ENCODE data around the gene NPDC1. TPM values are rescaled to one million over a fixed set of nuclear protein-coding genes. Genes with fewer than 3 reads are reported as not detected.

The NPDC1 gene
- total and polyA plus RNA-seq, 11 donors, result 38.4 to 114 (median 55.1) TPM

- Histone ChIP-seq H3K36me3 (peaks cover 0 to 35% (median 30%) of the 10 kb centered on the region in 9 donors), H3K27me3 (no peaks in the 10 kb centered on the region), H3K9me3 (no peaks in the 10 kb centered on the region), H3K4me3 (peak overlapping the region; percentile 56 to 94 (median 78)), H3K4me1 (peaks cover 0 to 31% (median 21%) of the 10 kb centered on the region in 12 donors), H3K27ac (peak overlapping the region; percentile 70 to 97 (median 96))
- DNase-seq, result peak in 1 of 5 donors; percentile 47
- WGBS, 4 donors, result 11 to 23% (median 16%) methylated on average over 13 to 22 of the region's 22 CpGs
- no peak for ATAC-seq
- TF ChIP-seq POLR2A (IDR thresholded peaks at IDR 0.05), result no peak
- TF ChIP-seq, protein P1, sequence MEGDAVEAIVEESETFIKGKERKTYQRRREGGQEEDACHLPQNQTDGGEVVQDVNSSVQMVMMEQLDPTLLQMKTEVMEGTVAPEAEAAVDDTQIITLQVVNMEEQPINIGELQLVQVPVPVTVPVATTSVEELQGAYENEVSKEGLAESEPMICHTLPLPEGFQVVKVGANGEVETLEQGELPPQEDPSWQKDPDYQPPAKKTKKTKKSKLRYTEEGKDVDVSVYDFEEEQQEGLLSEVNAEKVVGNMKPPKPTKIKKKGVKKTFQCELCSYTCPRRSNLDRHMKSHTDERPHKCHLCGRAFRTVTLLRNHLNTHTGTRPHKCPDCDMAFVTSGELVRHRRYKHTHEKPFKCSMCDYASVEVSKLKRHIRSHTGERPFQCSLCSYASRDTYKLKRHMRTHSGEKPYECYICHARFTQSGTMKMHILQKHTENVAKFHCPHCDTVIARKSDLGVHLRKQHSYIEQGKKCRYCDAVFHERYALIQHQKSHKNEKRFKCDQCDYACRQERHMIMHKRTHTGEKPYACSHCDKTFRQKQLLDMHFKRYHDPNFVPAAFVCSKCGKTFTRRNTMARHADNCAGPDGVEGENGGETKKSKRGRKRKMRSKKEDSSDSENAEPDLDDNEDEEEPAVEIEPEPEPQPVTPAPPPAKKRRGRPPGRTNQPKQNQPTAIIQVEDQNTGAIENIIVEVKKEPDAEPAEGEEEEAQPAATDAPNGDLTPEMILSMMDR (IDR thresholded peaks at IDR 0.05), result no peak
- intact Hi-C loops (cut with DNase I), result no loop called here
Observed at GRCh38 chr9:137087409-137087925, 41.5 kb upstream of the NPDC1 start.

DNA sequence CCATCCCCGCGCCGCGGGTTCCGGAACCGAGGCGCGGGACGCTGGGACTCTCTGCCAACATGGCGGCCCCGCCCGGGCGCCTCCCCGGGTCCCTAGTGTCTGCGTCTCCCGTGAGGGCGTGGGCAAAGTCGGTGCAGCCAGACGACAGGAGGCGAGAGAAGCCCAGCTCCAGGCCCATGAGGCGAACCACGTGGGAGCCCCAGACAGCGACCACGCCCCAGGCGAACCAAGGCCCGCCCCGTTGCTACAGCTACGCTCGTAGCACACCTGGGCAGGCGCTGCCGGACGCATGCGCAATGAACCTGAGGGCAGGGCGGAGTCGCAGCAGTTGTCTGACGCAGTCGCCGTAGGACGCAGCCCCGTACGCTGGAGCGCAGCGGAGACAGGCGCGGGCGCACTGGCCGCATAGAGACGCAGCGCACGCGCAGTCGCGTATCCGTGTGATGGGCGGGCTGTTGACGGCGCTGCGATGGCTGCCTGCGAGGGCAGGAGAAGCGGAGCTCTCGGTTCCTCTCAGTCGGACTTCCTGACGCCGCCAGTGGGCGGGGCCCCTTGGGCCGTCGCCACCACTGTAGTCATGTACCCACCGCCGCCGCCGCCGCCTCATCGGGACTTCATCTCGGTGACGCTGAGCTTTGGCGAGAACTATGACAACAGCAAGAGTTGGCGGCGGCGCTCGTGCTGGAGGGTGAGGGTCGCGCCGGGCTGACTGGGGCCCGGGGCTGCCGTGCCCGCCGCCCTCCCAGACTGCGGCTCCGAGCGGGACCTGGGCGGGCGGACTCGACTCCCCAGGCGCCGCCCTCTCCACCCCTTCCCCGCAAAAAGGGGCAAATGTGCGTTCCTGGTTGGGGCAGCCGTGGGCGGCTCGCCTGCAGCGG lies 40.8 kb upstream of the NPDC1 start, which contains the start of gene MAN1B1:
Gene MAN1B1 (plus strand): TSS at position 455 of the 878 bp plus-strand sequence. CDS start 15 bp downstream, at position 470.
- Histone ChIP-seq H3K27me3 (no peaks in the 10 kb centered on the region), H3K9me3 (no peaks in the 10 kb centered on the region), H3K36me3 (peaks cover 0 to 35% (median 29%) of the 10 kb centered on the region in 9 donors), H3K4me3 (peak within 1 kb of the TSS; percentile 56 to 94 (median 78)), H3K27ac (peak within 1 kb of the TSS; percentile 85 to 97 (median 96)), H3K4me1 (peaks cover 0 to 31% (median 21%) of the 10 kb centered on the region in 12 donors)
- WGBS, 4 donors, result 0% methylated on average over 34 to 101 of the region's 101 CpGs
- ATAC-seq (peak; percentile 90 to 97 (median 94)), DNase-seq (peak; percentile 98 to 100 (median 99))
- intact Hi-C loops (cut with DNase I), result no loop called here
- TF ChIP-seq, protein P1 (IDR thresholded peaks at IDR 0.05), result peak in 1 of 12 donors; percentile 15
- peak in 1 of 2 donors; percentile 77 for TF ChIP-seq POLR2A (IDR thresholded peaks at IDR 0.05)

GRCh38 chr9:137085920-137086530 lies 40.0 kb upstream of the NPDC1 start:
- TF ChIP-seq POLR2A (IDR thresholded peaks at IDR 0.05), result no peak
- TF ChIP-seq, protein P1 (IDR thresholded peaks at IDR 0.05), result no peak
- peak in 4 of 5 donors; percentile 56 to 79 (median 67) for DNase-seq

More at GRCh38 chr9:137085920-137086530, 40.0 kb upstream of the NPDC1 start:
- no peaks in the 10 kb centered on the region for H3K27me3 ChIP-seq
- peak in 3 of 4 donors; percentile 13 to 39 (median 35) for ATAC-seq
- H3K4me1 ChIP-seq, result peaks cover 0 to 31% (median 21%) of the 10 kb centered on the region in 12 donors
- H3K27ac ChIP-seq, result peak overlapping the region; percentile 85 to 97 (median 96)
- no peaks in the 10 kb centered on the region for H3K9me3 ChIP-seq
- H3K4me3 ChIP-seq, result peak overlapping the region; percentile 56 to 94 (median 78)
- 1 to 3% (median 1%) methylated on average over 16 to 58 of the region's 58 CpGs for WGBS, 4 donors
- peaks cover 0 to 35% (median 31%) of the 10 kb centered on the region in 9 donors for H3K36me3 ChIP-seq
- intact Hi-C loops (cut with DNase I), result no loop called here
